Uterus (tissue), 2 donors: Measurements from ENCODE around the gene SLC35A1.

ENCODE experiments used
- CTCF ChIP-seq, 4 experiments: fragments of 200-600 bp in 2 of 4; fragments of 450-650 bp in 2 of 4; sonication (generic) in 2 of 4; IDR thresholded peaks; one replicate each; pipeline ENCODE4 v1.5.1; 2016 to 2019; ENCODE audit warnings: antibody characterized with exemption in 4 of 4, mild to moderate bottlenecking in 2 of 4, moderate library complexity in 1 of 4
- POLR2A ChIP-seq, 2 donors: fragments of 450-650 bp; IDR thresholded peaks; one replicate each; pipeline ENCODE4 v1.6.1; 2016; ENCODE audit warnings: antibody characterized with exemption in 2 of 2, mild to moderate bottlenecking in 1 of 2, moderate library complexity in 1 of 2

- TF ChIP-seq POLR2A (IDR thresholded peaks at IDR 0.05), result no peak
- no peak for TF ChIP-seq CTCF (IDR thresholded peaks at IDR 0.05)
Observed at GRCh38 chr6:87534377-87535047, 61.7 kb downstream of the SLC35A1 start.
